Measurements from ENCODE around the gene ADGRL1. TPM values are rescaled to one million over a fixed set of nuclear protein-coding genes. Genes with fewer than 3 reads are reported as not detected.
"Not testable (repeated sequence)": the region's sequence is repeated elsewhere in the genome, so short reads cannot be mapped to it uniquely, and the experiment has no call there.

ADGRL1 gene
- total RNA-seq, 1 donor from 2014 or later = 47.9 TPM

DNA sequence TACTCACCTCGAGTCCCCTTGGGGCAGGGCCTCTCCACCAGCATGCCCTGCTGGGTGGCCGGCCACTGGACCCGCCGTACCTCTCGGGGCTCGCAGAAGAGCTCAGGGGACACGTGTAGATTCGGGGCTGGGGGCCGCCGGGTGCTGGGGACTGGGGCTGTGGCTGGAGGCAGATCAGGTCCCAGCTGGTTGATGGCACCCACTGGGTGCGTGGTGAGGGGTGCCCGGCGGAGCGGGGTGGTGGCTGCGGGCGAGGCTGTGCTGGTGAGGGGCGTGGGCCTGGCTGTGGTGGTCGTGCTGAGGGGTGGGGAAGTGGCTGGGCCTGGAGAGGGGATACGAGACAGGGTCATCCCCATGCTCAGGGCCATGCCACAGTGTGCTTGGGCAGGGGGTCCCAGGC is 44.7 kb downstream of the ADGRL1 start:
- DNase-seq = no peak

DNA sequence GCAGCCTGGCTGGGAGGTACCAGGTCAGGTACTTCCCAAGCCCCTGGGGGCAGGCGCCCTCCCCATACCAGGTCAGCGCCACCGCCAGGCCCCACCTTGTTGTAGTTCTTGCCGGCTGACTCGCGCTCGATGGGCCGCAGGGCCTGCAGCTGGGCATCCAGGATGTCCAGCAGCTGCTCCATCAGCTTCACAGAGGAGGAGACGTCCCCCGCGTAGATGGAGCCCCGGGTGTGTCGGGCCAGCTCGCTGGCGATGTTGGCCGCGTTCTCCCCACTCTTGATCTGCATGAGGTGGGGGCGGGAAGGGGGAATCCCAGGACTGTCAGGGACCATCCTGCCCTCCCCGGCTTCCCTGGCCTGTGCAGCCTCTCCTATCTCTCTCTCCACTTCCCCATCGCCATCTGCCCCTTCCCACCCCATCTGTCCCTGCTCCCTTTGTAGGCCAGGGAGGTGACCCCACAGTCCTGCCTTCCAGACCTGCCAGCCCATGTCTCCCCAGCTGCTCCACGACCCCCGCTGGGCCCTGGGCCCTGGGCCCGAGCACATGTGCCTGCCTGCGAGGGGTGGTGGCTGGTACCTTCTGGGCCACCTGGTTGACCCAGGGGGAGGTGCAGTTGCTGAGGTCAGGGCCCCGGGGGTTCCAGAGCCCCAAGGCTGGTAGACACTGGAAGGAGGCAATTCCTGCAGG is 45.8 kb downstream of the ADGRL1 start:
- DNase-seq = no peak

DNA sequence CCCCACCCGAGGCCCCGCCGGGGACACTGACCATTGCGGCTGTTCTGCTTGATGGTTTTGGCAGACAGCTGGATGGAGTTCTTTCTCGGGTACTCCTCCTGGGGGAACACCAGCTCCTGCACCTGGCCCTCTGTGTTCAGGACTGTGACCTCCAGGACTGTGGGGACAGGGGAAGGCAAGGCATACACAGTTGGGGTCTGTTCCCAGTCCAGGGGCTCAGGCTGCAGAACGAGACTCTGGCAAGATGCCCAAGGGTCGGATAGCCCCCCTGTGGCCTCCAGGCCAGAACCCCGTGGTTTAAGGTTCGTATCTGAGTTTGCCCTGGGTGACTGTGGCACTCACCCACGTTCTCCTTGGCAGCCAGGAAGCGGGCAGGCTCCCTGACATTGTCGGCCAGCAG is 46.9 kb downstream of the ADGRL1 start:
- no peak for DNase-seq

DNA sequence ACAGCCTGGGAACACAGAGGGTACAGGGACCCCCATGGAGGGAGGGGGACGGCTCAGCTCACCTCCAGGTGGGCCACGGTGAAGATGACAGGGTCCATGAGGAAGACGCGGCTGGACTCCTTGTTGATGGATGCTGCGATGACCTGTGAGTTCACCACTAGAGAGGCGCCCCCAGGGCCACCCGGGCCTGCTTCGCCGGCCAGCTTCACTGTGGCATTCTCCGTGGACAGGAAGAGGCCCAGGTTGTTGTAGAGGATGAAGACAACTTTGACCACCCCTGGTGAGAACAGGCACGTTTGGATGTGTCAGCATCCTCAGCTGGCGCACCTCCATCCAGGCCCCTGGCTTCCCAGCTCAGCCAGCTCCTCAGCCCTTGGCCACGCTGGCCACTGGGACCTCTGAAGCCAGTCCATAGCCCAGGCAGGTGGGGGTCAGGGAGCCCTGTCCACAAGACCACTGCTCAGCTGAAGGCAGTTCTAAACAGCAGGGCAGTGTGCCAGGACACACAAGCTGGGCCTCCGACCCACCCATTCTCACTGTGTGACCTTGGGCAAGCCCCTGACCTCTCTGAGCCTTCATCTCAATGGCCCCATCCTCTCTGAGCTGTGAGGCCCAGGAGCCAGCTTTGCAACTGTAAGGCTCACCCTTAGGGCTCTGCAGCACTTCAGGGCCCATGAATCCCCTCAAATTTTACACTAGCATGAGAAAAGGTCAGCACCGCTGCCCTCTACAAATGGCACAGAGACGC is 47.5 kb downstream of the ADGRL1 start:
- DNase-seq = no peak

DNA sequence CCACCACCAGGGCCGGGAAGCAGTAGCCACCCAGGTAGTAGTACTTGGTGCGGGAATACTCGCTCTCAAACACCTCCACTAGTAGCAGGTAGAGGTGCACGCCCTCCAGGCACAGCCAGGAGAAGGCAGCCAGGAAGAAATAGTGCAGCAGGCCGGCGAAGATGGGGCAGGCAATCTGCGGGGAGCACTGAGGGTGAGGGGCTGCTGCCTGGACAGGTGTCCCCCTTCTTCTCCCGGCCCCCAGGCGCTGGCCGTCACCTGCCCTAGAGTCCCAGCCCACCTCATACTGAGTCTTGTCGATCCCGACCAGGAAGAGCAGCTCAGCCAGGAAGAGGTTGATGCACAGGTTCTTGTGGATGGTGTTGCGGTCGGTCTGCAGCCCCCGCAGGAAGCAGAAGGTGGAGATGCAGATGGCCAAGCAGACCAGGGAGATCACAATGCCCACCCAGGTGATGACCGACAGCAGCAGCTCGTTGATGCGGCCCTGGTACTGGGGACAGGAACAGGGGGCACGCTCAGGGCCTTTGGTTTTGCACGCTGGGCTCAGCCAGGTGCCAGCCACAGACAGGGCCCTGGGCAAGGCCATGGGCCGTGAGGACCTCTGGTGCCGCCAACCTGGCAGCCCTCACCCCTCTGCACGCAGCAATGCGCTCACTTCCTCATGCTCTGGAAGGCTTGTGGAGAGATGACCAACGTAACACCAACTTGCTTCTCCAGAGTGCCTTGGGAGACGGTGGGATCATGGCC is 48.8 kb downstream of the ADGRL1 start:
- no peak for DNase-seq

DNA sequence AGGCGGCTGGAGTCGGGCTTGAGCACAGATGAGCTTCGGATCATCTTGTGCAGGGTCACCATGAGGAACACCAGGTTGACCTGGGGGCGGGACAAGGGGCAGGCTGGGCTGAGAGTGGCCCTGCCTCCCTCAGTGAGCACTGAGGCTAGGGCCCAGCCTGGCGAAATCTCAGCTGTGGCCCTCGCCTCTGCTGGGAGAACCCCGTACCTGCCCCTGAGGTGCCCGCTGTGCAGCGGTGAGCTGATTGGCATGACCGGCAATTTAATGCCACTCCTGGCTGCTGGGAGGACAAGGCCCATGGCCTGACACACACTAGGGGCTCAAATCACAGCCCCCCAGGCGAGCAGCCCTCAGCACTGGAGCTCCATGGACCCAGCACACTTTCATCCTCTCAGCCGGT is 49.8 kb downstream of the ADGRL1 start:
- no peak for DNase-seq

DNA sequence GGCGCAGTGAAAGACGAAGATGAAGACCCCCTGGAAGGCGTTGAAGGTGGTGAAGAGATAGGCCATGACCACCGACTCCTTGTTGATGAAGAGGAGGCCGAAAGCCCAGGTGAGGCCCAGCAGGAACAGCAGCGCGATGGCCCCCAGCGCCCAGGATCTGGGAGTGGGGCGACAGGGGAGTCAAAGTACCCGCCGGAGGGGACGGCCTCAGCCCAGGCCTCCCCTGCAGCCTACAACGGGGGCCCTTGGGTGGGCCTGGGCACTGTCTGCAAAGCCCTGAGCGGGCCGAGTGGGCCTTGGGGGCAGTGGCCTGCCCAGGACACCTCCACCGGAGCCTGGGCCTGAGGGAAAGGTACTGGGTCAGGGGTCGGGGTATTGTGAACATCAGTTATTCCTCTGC is 50.6 kb downstream of the ADGRL1 start:
- no peak for DNase-seq

DNA sequence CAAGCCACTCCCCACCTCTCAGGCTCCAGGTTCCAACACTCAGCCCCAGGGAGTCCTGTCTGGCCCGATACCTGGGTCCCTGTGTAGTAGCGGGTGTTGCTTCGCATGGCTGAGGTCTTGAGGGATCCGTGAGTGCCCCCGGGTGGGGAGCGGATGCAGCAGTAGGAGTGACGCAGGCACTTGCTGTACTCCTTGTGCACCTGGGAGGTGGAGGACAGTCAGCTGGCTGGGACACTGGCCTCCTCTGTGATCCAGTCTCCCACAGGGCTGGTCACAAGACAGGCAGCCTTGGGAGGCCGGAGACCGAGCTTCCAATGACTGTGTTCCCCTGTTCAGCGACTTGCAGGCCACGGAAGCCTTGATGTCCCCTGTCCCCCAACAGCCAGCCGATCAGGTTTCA is 53.3 kb downstream of the ADGRL1 start:
- no peak for DNase-seq

DNA sequence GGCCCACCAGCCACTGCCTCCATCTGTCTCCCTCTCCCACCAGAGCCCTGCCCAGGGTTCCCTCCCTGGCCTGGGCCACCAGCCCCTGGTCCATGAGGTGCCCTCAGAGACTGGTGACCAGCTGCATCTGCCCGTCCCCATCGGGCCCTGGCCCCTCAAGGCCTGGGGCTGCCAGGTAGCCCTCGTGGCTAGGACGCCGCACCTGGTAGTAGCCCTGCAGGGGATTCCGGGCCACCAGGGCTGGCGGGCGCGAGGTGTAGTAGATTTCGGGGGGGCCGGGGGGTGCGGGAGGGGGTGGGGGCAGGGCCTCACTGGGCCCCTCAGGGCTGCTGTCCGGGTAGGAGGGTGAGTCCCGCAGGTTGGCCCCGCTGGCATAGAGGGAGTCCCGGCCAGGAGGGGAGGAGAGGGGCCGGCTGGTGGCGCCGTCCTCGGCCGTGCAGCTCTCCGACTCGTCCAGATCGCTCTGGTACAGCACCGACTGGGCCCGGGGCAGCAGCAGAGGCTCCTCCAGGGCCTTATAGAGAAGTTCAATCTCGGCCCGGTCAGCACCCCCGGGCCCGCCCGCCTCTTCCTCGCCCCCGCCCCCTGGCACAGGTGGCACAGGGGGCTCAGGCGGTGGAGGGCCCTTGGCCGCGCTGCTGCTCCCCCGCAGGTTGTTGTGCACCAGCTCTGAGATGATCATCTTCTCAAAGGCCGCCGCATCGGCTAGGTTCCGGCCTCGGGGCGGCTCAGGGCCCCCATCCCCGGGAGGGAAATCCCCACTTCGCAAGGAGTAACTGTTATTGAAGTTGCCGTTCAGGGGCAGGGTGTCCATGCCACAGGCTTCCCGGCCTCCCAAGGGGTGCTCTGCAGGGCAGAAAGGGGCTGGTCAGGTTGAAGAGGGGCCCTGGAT is 55.0 kb downstream of the ADGRL1 start:
- no peak for DNase-seq

DNA sequence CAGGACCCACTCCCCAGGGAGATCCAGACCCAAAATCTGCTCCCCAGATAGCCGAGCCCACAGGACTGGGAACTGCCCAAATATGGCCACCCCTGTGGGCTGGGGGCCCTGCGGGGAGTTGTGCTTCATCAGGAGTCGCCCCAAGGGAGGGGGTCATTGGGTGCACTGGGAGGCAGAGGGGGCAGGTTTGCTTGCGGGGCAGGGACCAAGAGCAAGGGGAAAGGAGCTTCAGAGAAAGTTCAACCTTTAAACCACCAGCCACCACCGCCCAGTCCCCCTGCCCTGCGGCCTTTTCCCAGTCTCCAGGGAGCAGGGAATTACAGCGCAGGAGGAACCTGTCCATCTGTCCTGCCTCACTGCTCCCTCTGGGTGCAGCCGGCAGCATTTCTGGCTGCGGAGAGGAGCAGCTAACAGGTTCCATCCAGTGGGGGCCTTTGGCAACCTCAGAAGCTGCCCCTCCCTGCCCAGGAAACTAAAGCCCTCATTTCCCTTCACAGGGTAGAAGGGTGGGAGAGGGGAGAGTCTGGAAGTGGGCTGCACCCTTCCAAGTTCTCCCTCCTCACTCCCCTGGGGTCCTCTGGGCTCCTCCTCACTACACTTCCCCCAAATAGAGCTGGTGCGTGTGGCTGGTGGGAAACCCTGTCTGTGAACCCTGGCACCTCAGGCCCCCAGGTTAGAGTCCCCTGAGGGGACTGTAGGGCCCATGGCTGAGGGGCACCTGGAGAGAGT is 55.8 kb downstream of the ADGRL1 start:
- no peak for DNase-seq

DNA sequence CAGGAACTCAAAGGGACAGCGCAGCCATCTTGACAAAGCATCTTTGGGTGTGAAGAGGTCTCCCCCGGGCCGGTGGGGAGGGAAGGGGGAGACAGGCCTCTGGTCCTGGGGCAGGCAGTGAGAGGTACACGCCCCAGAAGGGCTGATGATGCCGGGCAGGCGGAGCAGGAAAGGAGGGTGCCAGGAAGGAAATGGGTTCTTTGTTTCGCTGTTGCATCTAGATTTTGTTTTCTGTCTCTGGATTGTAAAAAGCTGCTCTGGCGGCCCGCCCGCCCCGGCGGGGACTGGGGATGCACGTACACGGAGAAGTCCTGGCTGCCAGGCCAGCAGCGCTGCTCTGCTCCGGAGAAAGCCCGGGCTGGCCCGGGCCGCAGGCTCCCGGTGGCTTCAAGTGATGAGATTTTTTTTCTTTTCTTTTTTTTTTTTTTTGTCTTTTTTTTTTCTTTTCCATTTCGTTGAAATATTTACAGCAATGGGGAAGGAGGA is 56.4 kb downstream of the ADGRL1 start:
- DNase-seq = peak; percentile 35

DNA sequence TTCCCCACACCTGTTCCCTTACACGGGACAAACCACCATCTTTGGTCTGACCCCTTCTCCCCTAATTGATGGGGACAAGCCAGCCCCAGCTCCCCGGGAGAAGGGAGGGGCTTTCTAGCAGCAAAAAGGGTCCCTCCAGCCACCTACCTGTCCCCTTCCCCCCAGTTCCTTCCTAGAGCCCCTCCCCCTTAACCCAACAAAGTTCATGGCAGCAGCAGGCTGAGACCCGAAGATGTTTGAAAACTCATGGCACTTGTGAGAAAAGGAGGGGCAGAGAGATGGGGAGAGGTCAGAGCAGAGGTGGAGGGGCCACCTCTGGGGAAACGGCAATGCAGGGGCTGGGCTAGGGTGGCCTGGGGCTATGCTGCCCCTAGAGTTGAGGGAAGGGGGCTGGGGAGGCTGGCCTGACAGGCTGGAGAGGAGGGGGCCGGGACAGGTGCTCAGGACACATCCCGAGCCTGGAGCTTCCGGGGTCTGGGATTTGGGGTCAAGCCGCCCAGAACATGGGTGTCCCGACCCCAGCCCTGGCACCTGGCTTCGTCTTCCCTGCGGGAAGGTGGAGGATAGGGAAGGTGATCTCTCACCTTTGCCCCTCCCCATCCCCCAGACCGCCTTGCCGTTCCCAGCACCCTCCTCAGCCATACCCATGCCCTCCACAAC is 57.1 kb downstream of the ADGRL1 start:
- DNase-seq = no peak

DNA sequence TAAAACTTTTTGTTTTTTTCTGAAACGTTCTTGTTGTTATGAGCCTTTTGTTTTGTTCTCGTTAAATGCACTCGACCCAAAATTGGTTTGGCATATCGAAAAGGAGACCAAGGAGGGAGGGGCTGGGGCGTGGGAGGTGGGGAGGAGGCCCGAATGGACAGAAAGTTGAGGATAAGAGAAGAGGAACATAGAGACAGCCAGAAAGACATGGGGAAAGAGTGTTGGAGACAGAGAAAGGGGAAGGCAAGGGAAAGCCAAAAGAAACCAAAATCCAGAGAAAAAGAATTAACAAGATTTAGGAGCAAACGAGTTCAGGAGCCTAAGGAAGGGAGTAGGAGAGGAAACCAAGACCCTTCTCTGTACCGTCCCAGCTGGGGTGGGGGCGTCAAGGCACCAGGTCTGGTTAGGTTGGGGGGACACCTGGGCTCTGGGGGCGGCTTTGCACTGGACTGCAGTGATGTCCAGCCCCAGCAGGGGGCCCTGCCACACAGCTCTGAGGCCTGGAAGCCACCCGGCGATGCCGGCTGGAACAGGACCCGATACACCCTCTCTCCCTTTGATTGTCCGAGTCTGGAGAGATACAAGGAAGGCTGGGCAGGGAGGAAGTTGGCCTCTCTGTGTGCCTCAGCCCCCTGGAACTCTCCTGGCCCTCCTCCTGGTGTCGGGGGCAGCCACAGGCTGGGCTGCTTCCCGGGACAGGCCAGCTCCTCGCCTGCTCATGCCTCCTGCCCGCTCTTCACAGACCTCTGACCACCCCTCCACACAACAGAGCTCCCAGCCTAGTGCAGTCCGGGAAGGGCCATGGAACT is 58.0 kb downstream of the ADGRL1 start:
- peak; percentile 29 for DNase-seq

DNA sequence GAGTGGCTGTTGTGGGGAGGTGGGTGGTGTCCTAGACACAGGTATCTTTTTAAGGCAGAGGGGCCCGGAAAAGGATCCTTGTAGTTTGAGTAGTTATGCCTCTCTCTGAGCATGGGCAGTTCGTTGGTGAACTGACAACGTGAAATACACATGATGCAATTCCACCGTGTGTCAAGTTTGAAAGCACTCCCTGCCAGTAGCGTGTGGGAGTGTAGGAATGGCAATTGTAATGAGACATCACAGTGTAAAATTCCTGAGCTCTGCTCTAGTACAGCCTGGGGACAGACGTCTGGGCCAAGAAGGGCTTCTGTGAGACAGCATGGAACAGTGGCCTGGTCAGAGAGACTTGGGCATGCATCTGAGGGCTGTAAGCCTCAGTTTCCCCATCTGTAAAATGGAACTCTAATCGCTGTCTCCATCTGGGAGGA is 59.2 kb downstream of the ADGRL1 start:
- DNase-seq = no peak

DNA sequence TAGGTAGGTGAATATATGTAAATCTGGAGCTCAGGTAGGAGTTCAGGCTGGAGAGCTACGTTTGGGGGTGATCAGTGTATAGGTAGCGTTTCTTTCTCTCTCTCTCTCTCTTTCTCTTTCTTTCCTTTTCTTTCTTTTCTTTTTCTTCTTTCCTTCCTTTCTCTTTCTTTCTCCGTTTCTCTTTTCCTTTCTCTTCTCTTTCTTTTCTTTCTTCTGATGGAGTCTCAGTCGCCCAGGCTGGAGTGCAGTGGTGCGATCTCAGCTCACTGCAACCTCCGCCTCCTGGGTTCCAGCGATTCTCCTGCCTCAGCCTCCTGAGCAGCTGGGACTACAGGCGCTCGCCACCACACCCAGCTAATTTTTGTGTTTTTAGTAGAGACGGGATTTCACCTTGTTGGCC is 59.8 kb downstream of the ADGRL1 start:
- not testable (repeated sequence) for DNase-seq

DNA sequence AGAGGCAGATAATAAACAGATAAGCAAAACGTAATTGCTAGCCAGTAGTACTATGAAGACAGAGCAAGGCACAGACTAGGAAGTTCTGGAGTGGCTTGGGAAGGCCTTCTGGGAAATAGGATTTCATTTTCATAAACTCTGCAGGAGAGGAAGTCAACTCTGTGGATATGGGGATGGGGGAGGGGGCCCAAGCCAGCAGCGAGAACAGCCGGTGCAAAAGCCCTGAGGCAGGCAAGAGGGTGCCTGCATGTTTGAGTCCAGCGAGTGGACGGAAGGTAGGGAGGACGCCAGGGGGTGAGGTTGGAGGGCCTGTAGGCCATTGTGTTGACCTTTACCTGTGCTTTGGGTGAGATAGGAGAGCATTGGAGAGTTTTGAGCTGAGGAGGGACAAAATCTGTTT is 60.6 kb downstream of the ADGRL1 start:
- no peak for DNase-seq

DNA sequence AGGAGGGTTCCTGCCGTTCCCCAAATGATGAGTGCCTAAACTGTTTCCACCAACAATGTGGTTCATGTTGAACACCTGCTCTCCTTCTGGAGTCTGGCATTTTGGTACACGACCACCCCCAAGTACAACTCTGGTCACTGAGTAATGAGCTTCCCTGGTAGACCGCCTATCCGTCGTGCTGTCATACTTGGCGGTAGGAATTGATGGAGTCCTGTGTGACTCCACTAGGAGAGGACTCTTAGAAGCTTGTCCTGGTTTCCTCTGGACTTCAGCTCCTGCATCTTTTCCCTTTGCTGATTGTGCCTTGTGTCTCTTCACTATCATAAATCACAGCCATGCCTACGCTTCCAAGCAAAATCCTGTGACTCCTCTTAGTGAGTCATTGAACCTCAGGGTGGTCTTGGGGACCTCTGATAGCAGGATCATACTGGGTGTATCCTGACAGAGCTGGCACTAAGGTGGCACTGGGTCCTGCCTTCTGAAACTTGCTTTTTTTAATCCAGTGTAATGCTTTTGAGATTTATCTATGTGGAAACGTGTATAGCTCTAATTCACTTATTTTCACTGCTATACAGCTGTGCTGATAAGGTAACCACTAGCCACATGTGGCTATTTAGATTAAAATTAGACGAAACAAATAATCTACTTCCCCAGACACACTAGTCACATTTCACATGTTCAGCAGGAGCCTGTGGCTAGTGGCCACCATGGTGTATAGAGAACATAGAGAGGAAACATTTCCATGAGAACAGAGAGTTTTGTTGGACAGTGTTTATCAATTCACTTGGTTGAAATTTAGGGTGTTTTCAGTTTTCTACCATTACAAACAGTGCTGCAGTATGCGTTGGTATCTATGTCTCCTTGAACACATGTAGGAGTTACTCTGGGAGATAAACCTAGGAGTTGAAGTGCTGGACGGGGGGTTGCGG is 63.4 kb downstream of the ADGRL1 start:
- DNase-seq = no peak

DNA sequence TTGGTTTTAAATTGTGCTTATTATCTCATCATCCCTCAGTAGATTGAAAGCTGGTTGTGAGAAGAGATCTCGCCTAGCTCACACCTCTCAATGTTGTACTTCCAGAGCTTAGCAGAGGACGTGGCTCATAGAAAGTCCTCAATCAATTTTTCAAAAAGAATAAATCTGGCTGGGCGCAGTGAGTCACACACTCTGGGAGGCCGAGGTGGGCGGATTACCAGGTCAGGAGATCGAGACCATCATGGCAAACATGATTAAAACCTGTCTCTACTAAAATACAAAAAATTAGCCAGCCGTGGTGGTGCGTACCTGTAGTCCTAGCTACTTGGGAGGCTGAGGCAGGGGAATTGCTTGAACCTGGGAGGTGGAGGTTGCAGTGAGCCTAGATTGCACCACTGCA is 64.9 kb downstream of the ADGRL1 start:
- DNase-seq = no peak

DNA sequence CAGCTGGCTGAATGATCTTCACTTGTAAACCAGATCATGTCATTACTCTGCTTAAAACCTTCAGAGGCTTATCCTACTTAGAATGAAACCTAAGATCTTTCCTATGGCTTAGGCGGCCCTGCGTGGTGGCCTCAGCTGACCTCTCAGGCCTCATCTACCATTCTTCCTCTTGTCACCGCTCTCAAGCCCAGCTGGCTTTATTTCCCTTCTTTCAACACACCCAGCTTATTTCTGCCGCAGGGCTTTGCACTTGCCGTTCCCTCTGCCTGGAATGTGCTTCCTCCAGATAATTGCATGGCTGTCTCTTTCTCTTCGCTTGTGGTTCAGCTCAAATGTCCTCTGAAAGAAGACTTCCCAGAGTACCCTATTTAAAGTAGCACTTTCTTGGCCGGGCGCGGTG is 66.0 kb downstream of the ADGRL1 start:
- DNase-seq = no peak
